ENCODE results near the gene GRB10.

GRB10 gene

DNA sequence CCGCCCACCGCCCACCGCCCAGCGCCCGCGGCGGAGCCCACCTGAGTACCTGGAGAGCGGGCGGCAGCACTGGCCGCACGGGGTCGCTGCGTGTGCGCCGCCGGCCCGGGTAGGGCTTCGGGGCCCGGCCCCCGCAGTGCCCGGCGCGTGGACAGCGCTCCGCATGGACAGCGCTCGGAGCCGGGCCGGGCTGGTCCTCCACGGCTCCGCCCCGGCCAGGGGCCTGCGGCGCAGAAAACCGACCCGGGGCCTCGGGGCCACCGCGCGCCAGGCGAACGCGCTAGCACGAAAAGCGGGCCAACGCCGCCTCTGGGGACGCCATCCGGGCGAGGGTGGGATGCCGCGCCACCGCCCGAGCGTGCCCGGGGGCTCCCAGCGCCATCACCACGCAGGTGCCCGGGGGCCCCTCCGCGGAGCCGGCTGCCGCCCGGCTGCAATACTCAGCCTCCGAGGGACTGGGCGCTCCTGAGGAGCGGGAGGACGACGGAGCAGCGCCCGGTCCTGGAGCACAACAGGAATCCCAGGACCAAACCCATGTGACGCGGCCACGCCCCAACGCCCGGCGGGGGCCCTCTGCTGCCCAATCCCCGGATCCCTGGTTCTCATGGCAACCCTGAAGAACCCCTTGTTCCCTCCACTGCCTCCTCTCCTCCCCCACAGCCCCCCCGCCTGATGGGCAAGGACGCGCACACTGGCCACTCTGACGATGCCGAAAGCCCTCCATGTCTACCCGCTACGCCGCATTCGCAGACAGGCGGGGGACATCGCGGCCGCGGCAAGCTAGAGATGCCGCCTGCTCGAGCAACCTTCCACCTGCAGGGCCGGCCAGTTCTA is at the start of gene GRB10:
Gene GRB10, minus strand, starts transcription at position 522 of the 834 bp plus-strand sequence. CDS start 50,574 bp downstream, outside the sequence.
- H3K36me3 Mint-ChIP-seq (ENCODE audit: low read depth): peaks cover 66% of the 10 kb centered on the region

DNA sequence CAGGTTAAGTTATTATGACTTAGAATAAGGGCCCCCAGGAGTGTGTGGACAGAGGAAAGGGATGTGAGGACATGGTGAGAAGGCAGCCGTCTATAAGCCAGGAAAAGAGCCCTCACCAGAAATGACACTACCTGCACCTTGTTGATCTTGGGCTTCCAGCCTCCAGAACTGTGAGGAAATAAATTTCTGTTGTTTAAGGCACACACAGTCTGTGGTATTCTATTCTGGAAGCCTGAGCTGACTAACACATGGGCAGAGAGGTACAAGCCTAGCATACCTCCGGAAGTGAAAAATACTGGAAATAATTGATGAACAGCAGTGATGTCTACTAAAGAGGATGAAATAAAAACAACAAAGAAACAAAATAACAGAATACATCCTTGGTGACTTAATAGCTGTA is 46.1 kb upstream of the GRB10 start:
- no peaks in the 10 kb centered on the region for H3K36me3 Mint-ChIP-seq (ENCODE audit: low read depth)
- DNase-seq: no peak
- peaks cover 8% of the 10 kb centered on the region for H3K4me1 Mint-ChIP-seq

More for the DNA sequence above, at the start of gene GRB10:
- H3K27ac Mint-ChIP-seq: peak within 1 kb of the TSS; percentile 90
- H3K4me1 Mint-ChIP-seq: peaks cover 10% of the 10 kb centered on the region
- H3K9me3 Mint-ChIP-seq: peaks cover 34% of the 10 kb centered on the region
- H3K27me3 Mint-ChIP-seq (ENCODE audit: low read depth, poor library complexity): peaks cover 32% of the 10 kb centered on the region
- TF ChIP-seq, protein P1, sequence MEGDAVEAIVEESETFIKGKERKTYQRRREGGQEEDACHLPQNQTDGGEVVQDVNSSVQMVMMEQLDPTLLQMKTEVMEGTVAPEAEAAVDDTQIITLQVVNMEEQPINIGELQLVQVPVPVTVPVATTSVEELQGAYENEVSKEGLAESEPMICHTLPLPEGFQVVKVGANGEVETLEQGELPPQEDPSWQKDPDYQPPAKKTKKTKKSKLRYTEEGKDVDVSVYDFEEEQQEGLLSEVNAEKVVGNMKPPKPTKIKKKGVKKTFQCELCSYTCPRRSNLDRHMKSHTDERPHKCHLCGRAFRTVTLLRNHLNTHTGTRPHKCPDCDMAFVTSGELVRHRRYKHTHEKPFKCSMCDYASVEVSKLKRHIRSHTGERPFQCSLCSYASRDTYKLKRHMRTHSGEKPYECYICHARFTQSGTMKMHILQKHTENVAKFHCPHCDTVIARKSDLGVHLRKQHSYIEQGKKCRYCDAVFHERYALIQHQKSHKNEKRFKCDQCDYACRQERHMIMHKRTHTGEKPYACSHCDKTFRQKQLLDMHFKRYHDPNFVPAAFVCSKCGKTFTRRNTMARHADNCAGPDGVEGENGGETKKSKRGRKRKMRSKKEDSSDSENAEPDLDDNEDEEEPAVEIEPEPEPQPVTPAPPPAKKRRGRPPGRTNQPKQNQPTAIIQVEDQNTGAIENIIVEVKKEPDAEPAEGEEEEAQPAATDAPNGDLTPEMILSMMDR (IDR thresholded peaks at IDR 0.05): no peak
- peak; percentile 65 for DNase-seq
- peak within 1 kb of the TSS; percentile 74 for H3K4me3 Mint-ChIP-seq

DNA sequence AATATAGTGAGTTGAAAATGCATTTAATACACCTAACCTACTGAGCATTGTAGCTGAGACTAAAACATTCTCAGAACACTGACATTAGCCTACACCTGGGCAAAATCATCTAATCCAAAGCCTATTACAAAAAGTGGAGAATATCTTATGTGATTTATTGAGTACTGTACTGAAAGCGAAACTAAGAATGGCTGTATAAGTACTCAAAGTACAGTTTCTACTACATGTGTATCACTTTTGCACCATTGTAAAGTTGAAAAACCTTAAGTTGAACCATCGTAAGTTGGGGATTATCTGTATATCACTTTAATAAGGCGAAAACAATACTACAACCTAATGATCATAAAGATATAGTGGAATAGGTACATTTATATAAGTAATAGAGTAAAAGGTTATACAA is 45.4 kb upstream of the GRB10 start:
- TF ChIP-seq, protein P1 (IDR thresholded peaks at IDR 0.05): no peak
- H3K4me1 Mint-ChIP-seq: peaks cover 8% of the 10 kb centered on the region
- H3K9me3 Mint-ChIP-seq: no peaks in the 10 kb centered on the region
- peaks cover 13% of the 10 kb centered on the region for H3K27me3 Mint-ChIP-seq (ENCODE audit: low read depth, poor library complexity)
- H3K4me3 Mint-ChIP-seq: no peak overlapping the region
- H3K27ac Mint-ChIP-seq: no peak overlapping the region
- no peaks in the 10 kb centered on the region for H3K36me3 Mint-ChIP-seq (ENCODE audit: low read depth)
- DNase-seq: no peak

More for the DNA sequence above, 46.1 kb upstream of the GRB10 start:
- Mint-ChIP-seq H3K27me3 (ENCODE audit: low read depth, poor library complexity) (peaks cover 12% of the 10 kb centered on the region), H3K4me3 (no peak overlapping the region), H3K27ac (no peak overlapping the region), H3K9me3 (no peaks in the 10 kb centered on the region)
- TF ChIP-seq, protein P1 (IDR thresholded peaks at IDR 0.05): no peak

DNA sequence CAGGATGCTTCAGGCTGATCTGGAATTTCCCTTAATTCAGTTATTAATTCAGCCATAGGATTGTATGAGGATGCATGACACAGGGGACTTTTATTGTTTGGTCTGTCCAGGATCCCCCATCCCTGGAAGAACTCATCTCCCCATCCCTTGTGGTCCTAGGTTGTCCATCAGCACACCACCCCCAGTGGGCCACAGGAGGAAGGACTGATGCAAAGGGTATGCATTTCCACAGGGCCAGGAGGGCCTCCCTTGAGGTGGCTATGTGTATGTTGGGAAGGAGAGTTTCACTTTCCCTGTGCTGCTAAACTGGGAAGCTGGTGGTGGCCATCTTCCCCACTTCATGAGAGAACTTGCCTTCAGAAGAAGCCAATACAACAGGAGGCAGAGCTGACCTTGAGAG is 44.6 kb upstream of the GRB10 start:
- no peaks in the 10 kb centered on the region for H3K9me3 Mint-ChIP-seq
- no peak overlapping the region for H3K4me3 Mint-ChIP-seq
- DNase-seq: no peak
- no peaks in the 10 kb centered on the region for H3K36me3 Mint-ChIP-seq (ENCODE audit: low read depth)
- TF ChIP-seq, protein P1 (IDR thresholded peaks at IDR 0.05): no peak
- peaks cover 8% of the 10 kb centered on the region for H3K4me1 Mint-ChIP-seq
- H3K27ac Mint-ChIP-seq: no peak overlapping the region
- H3K27me3 Mint-ChIP-seq (ENCODE audit: low read depth, poor library complexity): peaks cover 13% of the 10 kb centered on the region

DNA sequence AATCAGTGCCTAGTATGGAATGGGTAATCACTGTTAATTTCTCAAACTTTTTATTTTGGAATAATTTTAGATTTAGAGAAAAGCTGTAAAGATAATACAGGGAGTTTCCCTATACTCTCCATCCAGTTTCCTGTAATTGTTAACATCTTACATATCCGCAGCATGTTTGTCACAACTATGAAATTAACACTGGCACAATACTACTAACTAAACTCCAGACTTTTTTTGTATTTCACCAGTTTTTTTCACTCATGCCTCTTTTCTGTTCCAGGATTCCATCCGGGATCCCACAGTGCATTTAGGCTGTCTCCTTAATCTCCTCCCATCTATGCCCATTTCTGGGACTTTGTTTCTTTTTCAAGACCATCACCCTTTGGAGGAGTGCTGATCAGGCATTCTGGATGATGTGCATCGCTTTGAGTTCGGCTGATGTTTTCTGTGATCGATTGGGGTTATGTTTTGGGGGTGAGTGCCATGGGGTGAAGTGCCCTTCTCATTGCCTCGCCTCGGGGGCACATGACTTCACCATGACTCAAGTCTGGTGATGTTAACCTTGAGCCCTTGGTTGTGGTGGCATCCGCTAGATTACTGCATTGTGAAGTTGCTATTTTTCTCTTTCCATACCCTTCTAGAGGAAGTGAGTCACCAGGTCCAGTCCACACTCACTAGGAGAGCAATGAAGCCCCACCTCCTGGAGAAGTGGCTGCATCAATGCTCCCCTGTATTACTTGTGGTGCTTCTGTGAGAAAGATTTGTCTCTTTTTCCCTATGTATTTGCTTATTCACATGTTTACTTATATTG is 43.9 kb upstream of the GRB10 start:
- Mint-ChIP-seq H3K27me3 (ENCODE audit: low read depth, poor library complexity) (peaks cover 13% of the 10 kb centered on the region), H3K36me3 (ENCODE audit: low read depth) (no peaks in the 10 kb centered on the region), H3K4me1 (peaks cover 15% of the 10 kb centered on the region), H3K4me3 (no peak overlapping the region), H3K9me3 (no peaks in the 10 kb centered on the region), H3K27ac (no peak overlapping the region)
- DNase-seq: no peak
- TF ChIP-seq, protein P1 (IDR thresholded peaks at IDR 0.05): no peak

Data from nephron progenitor cell (in vitro differentiated cells).